Vagina (tissue), 2 donors: ENCODE measurements around the gene DDX43. TPM values are rescaled to one million over a fixed set of nuclear protein-coding genes. Genes with fewer than 3 reads are reported as not detected.

Experiments used
- DNase-seq, 2 donors: peaks; one replicate each; pipeline ENCODE4 v3.0.0-alpha.2; 2017; ENCODE audit errors: extremely low spot score in 2 of 2
- H3K27ac ChIP-seq: fragments of 200-600 bp; sonication (generic); one replicate; pipeline ENCODE4 v1.5.1; 2019
- H3K27me3 ChIP-seq: fragments of 200-600 bp; sonication (generic); one replicate; pipeline ENCODE4 v1.5.1; 2019
- H3K36me3 ChIP-seq, 2 donors: fragments of 200-600 bp; sonication (generic); one replicate each; pipeline ENCODE4 v1.5.1; 2017 to 2019
- H3K4me1 ChIP-seq: fragments of 200-600 bp; sonication (generic); one replicate; pipeline ENCODE4 v1.5.1; 2019
- H3K4me3 ChIP-seq, 2 donors: fragments of 200-600 bp; sonication (generic); 1 replicate in 1 of 2; 2 replicates in 1 of 2; pipeline ENCODE4 v1.5.1; 2016 to 2019
- H3K9me3 ChIP-seq: fragments of 200-600 bp; sonication (generic); one replicate; pipeline ENCODE4 v1.5.1; 2019
- CTCF ChIP-seq, 3 experiments: fragments of 450-650 bp in 2 of 3; fragments of 200-600 bp in 1 of 3; sonication (generic) in 1 of 3; IDR thresholded peaks; one replicate each; pipeline ENCODE4 v1.5.1; 2017 to 2019; ENCODE audit warnings: antibody characterized with exemption in 3 of 3, mild to moderate bottlenecking in 2 of 3, moderate library complexity in 2 of 3
- POLR2A ChIP-seq, 2 donors: fragments of 450-650 bp; IDR thresholded peaks; one replicate each; pipeline ENCODE4 v1.6.1; 2017; ENCODE audit warnings: antibody characterized with exemption in 2 of 2, mild to moderate bottlenecking in 2 of 2, moderate library complexity in 2 of 2
- POLR2AphosphoS5 ChIP-seq, 2 donors: sonication (generic); formaldehyde crosslinking; IDR thresholded peaks; one replicate each; pipeline ENCODE4 v1.9.0; 2017; ENCODE audit warnings: antibody characterized with exemption in 2 of 2, mild to moderate bottlenecking in 2 of 2, low read depth in 1 of 2; ENCODE audit not compliant: insufficient read depth in 1 of 2
- intact Hi-C: fragments of 100-400 bp; cut with DNase I; formaldehyde crosslinking; loops from one replicate; pipeline ENCODE4 v1.15.1; 2023
- total RNA-seq: library from RNA; depleted of rRNA; stranded (reverse); fragments of >200 nt; gene quantifications from one replicate; pipeline ENCODE4 v1.2.3, GENCODE V29; 2016

The DDX43 gene
- total RNA-seq, 1 donor from 2014 or later: 0.49 TPM

GRCh38 chr6:73368675-73369074, 26.0 kb upstream of the DDX43 start:
- no peaks in the 10 kb centered on the region for H3K9me3 ChIP-seq
- no peaks in the 10 kb centered on the region for H3K36me3 ChIP-seq
- H3K4me3 ChIP-seq: no peak overlapping the region
- TF ChIP-seq POLR2AphosphoS5 (IDR thresholded peaks at IDR 0.05; ENCODE audit: insufficient read depth in 1 of 2, low read depth in 1 of 2) (no peak), CTCF (IDR thresholded peaks at IDR 0.05) (no peak)
- intact Hi-C loops: no loop called here
- DNase-seq: no peak
- H3K27ac ChIP-seq: no peak overlapping the region
- H3K4me1 ChIP-seq: no peaks in the 10 kb centered on the region
- no peaks in the 10 kb centered on the region for H3K27me3 ChIP-seq

GRCh38 chr6:73369157-73369556, 25.5 kb upstream of the DDX43 start:
- no peaks in the 10 kb centered on the region for H3K9me3 ChIP-seq
- H3K36me3 ChIP-seq: no peaks in the 10 kb centered on the region
- no peaks in the 10 kb centered on the region for H3K27me3 ChIP-seq
- intact Hi-C loops: no loop called here
- H3K4me3 ChIP-seq: no peak overlapping the region
- H3K27ac ChIP-seq: no peak overlapping the region
- no peaks in the 10 kb centered on the region for H3K4me1 ChIP-seq
- TF ChIP-seq CTCF (IDR thresholded peaks at IDR 0.05): no peak
- TF ChIP-seq POLR2AphosphoS5 (IDR thresholded peaks at IDR 0.05; ENCODE audit: insufficient read depth in 1 of 2, low read depth in 1 of 2): no peak
- no peak for TF ChIP-seq POLR2A (IDR thresholded peaks at IDR 0.05)
- no peak for DNase-seq

GRCh38 chr6:73369563-73369962, 25.1 kb upstream of the DDX43 start, which contains the start of gene OOEP:
OOEP (minus strand) TSS chr6:73369897; CDS start chr6:73369792, 105 bp downstream.
- no peaks in the 10 kb centered on the region for H3K27me3 ChIP-seq
- no peak within 1 kb of the TSS for H3K4me3 ChIP-seq
- no peak for TF ChIP-seq POLR2AphosphoS5 (IDR thresholded peaks at IDR 0.05; ENCODE audit: insufficient read depth in 1 of 2, low read depth in 1 of 2)
- TF ChIP-seq POLR2A (IDR thresholded peaks at IDR 0.05): no peak
- no peak for TF ChIP-seq CTCF (IDR thresholded peaks at IDR 0.05)
- DNase-seq: no peak
- no peaks in the 10 kb centered on the region for H3K4me1 ChIP-seq
- intact Hi-C loops: no loop called here
- H3K9me3 ChIP-seq: no peaks in the 10 kb centered on the region
- H3K27ac ChIP-seq: no peak within 1 kb of the TSS
- H3K36me3 ChIP-seq: no peaks in the 10 kb centered on the region

- H3K4me1 ChIP-seq: no peaks in the 10 kb centered on the region
- H3K27ac ChIP-seq: no peak overlapping the region
- no peak overlapping the region for H3K4me3 ChIP-seq
- no peaks in the 10 kb centered on the region for H3K36me3 ChIP-seq
- no peaks in the 10 kb centered on the region for H3K9me3 ChIP-seq
- no peaks in the 10 kb centered on the region for H3K27me3 ChIP-seq
- intact Hi-C loops: no loop called here
- DNase-seq: no peak
- TF ChIP-seq POLR2A (IDR thresholded peaks at IDR 0.05) (no peak), POLR2AphosphoS5 (IDR thresholded peaks at IDR 0.05; ENCODE audit: insufficient read depth in 1 of 2, low read depth in 1 of 2) (no peak), CTCF (IDR thresholded peaks at IDR 0.05) (no peak)
Observed at GRCh38 chr6:73371984-73372383, 22.6 kb upstream of the DDX43 start.

GRCh38 chr6:73372516-73372915, 22.1 kb upstream of the DDX43 start:
- no peaks in the 10 kb centered on the region for H3K9me3 ChIP-seq
- TF ChIP-seq POLR2AphosphoS5 (IDR thresholded peaks at IDR 0.05; ENCODE audit: insufficient read depth in 1 of 2, low read depth in 1 of 2) (no peak), POLR2A (IDR thresholded peaks at IDR 0.05) (no peak), CTCF (IDR thresholded peaks at IDR 0.05) (no peak)
- no peaks in the 10 kb centered on the region for H3K4me1 ChIP-seq
- intact Hi-C loops: no loop called here
- H3K27ac ChIP-seq: no peak overlapping the region
- no peak for DNase-seq
- no peaks in the 10 kb centered on the region for H3K27me3 ChIP-seq
- H3K4me3 ChIP-seq: no peak overlapping the region
- H3K36me3 ChIP-seq: no peaks in the 10 kb centered on the region
